Measurements from ENCODE around the gene PDP2. TPM values are rescaled to one million over a fixed set of nuclear protein-coding genes. Genes with fewer than 3 reads are reported as not detected.

Gene PDP2
- total RNA-seq, 2 experiments from 2014 or later = 13.8 to 29.2 TPM

DNA sequence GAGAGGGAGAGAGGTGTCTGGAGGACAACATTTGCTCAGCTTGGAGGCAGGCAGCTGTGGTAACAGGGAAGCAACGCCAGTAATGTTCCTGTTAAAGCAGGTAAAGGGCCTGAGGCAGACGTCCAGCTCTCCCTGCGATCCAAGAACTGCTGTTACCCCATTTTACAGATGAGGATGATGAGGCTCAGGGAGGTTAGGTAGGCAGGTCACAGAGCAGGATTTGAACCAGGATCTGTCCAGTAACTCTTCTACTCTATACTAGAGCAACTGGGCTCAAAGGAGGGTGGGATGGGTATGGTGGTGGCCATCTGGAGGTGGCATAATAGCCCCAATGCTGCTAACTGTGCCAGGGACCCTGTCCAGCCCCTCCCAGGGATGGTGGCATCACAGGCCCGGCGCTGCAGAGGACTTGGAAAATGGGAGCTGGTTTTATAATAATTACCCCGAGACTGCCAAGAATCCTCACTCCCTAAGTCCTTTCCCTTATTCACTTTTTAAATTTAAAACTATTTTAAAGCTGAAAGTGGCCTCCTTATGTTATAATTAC is 24.1 kb upstream of the PDP2 start:
- Histone ChIP-seq H3K4me1 (ENCODE audit: insufficient read depth, low read length, poor library complexity, severe bottlenecking) (no peaks in the 10 kb centered on the region), H3K4me3 (ENCODE audit: low read depth, low read length, poor library complexity, severe bottlenecking) (no peak overlapping the region), H2AFZ (ENCODE audit: low read length) (no peak overlapping the region), H4K20me1 (ENCODE audit: insufficient read depth, low read length) (no peaks in the 10 kb centered on the region), H3K27ac (ENCODE audit: low read depth, low read length, poor library complexity, severe bottlenecking) (no peak overlapping the region), H3K9me2 (ENCODE audit: insufficient read depth, low read length) (no peaks in the 10 kb centered on the region), H3K79me2 (ENCODE audit: insufficient read depth, low read depth, low read length) (no peaks in the 10 kb centered on the region), H3K4me2 (ENCODE audit: low read length) (no peak overlapping the region), H3K36me3 (ENCODE audit: insufficient read depth, low read length) (no peaks in the 10 kb centered on the region), H3K9me3 (ENCODE audit: low read length) (no peaks in the 10 kb centered on the region)
- DNase-seq (ENCODE audit: low spot score) = no peak
- TF ChIP-seq EZH2phosphoT487 (IDR thresholded peaks at IDR 0.05; ENCODE audit: borderline replicate concordance, low read depth, low read length) (no peak), CTCF (conservative IDR thresholded peaks at IDR 0.05; ENCODE audit: low read length) (no peak)
- intact Hi-C loops (cut with micrococcal nuclease; ENCODE audit: unreplicated experiment) = no loop called here
- no TSS peak for BruUV-seq (replicated peaks)
- ChIA-PET CTCF (ENCODE audit: unreplicated experiment) (interaction anchor here (1.3 kb wide), 1 partner anchor 21 kb away, joined by 3 read pairs; no protein-coding TSS in a partner anchor), POLR2A (interaction anchor here (0.5 to 1.6 kb wide), 4 partner anchors 8 to 419 kb away, joined by 3 to 6 read pairs (median 3); partner anchors contain the start of gene PDP2)

DNA sequence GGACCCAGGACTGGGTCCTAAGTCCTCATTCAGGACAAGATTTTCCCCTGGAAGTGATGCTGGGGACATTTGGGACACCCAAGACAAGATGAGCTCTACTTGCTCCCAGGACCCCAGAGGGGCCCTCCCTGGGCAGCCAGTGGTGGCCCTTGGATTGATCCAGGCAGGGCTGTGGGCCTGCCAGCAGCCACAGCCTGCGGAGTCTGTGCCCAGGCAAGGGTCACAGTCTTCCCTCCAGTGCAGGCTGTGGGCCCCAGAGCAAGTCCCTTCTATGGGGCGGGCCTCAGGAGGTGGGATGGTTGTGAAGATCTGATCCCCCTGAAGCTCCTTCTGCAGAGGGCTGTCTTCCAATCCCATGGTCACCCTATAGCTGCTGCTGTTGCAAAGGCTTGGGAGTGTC is 23.5 kb upstream of the PDP2 start:
- no peak overlapping the region for H3K27ac ChIP-seq (ENCODE audit: low read depth, low read length, poor library complexity, severe bottlenecking)
- no peak overlapping the region for H3K4me3 ChIP-seq (ENCODE audit: low read depth, low read length, poor library complexity, severe bottlenecking)
- H3K4me1 ChIP-seq (ENCODE audit: insufficient read depth, low read length, poor library complexity, severe bottlenecking) = no peaks in the 10 kb centered on the region
- no peak overlapping the region for H3K4me2 ChIP-seq (ENCODE audit: low read length)
- H4K20me1 ChIP-seq (ENCODE audit: insufficient read depth, low read length) = no peaks in the 10 kb centered on the region
- no peaks in the 10 kb centered on the region for H3K9me2 ChIP-seq (ENCODE audit: insufficient read depth, low read length)
- intact Hi-C loops (cut with micrococcal nuclease; ENCODE audit: unreplicated experiment) = no loop called here
- no peak overlapping the region for H2AFZ ChIP-seq (ENCODE audit: low read length)
- POLR2A ChIA-PET = interaction anchor here (0.5 to 1.6 kb wide), 4 partner anchors 9 to 419 kb away, joined by 3 to 6 read pairs (median 3); partner anchors contain the start of gene PDP2
- no peaks in the 10 kb centered on the region for H3K9me3 ChIP-seq (ENCODE audit: low read length)
- H3K79me2 ChIP-seq (ENCODE audit: insufficient read depth, low read depth, low read length) = no peaks in the 10 kb centered on the region
- no peaks in the 10 kb centered on the region for H3K36me3 ChIP-seq (ENCODE audit: insufficient read depth, low read length)
- TF ChIP-seq CTCF (conservative IDR thresholded peaks at IDR 0.05; ENCODE audit: low read length) (no peak), EZH2phosphoT487 (IDR thresholded peaks at IDR 0.05; ENCODE audit: borderline replicate concordance, low read depth, low read length) (no peak)
- BruUV-seq (replicated peaks) = no TSS peak
- CTCF ChIA-PET (ENCODE audit: unreplicated experiment) = interaction anchor here (1.3 to 1.4 kb wide), 2 partner anchors 21 to 26 kb away, joined by 3 to 4 read pairs; partner anchors contain the start of gene NAE1
- no peak for DNase-seq (ENCODE audit: low spot score)

- DNase-seq (ENCODE audit: low spot score) = no peak
- H2AFZ ChIP-seq (ENCODE audit: low read length) = no peak overlapping the region
- no peaks in the 10 kb centered on the region for H3K9me2 ChIP-seq (ENCODE audit: insufficient read depth, low read length)
- H3K4me2 ChIP-seq (ENCODE audit: low read length) = no peak overlapping the region
- no peaks in the 10 kb centered on the region for H3K9me3 ChIP-seq (ENCODE audit: low read length)
- TF ChIP-seq EZH2phosphoT487 (IDR thresholded peaks at IDR 0.05; ENCODE audit: borderline replicate concordance, low read depth, low read length) (no peak), CTCF (conservative IDR thresholded peaks at IDR 0.05; ENCODE audit: low read length) (no peak)
- H3K27ac ChIP-seq (ENCODE audit: low read depth, low read length, poor library complexity, severe bottlenecking) = no peak overlapping the region
- BruUV-seq (replicated peaks) = no TSS peak
- no peak overlapping the region for H3K4me3 ChIP-seq (ENCODE audit: low read depth, low read length, poor library complexity, severe bottlenecking)
- intact Hi-C loops (cut with micrococcal nuclease; ENCODE audit: unreplicated experiment) = no loop called here
- no peaks in the 10 kb centered on the region for H3K36me3 ChIP-seq (ENCODE audit: insufficient read depth, low read length)
- no peaks in the 10 kb centered on the region for H3K79me2 ChIP-seq (ENCODE audit: insufficient read depth, low read depth, low read length)
- CTCF ChIA-PET (ENCODE audit: unreplicated experiment) = interaction anchor here (1.3 to 1.4 kb wide), 2 partner anchors 22 to 27 kb away, joined by 3 to 4 read pairs; partner anchors contain the start of gene NAE1
- no peaks in the 10 kb centered on the region for H3K4me1 ChIP-seq (ENCODE audit: insufficient read depth, low read length, poor library complexity, severe bottlenecking)
- POLR2A ChIA-PET = interaction anchor here (0.7 to 1.6 kb wide), 4 partner anchors 9 to 27 kb away, joined by 3 to 6 read pairs (median 4); partner anchors contain the start of genes NAE1 and PDP2
- H4K20me1 ChIP-seq (ENCODE audit: insufficient read depth, low read length) = no peaks in the 10 kb centered on the region
These were observed 22.9 kb upstream of the PDP2 start for GRCh38 chr16:66857437-66857836.

All from OCI-LY7 (cell line).